ENCODE data around the gene SETD2. TPM values are rescaled to one million over a fixed set of nuclear protein-coding genes. Genes with fewer than 3 reads are reported as not detected.

The SETD2 gene
- total RNA-seq, 1 donor from 2014 or later, result 65.7 TPM

- Mint-ChIP-seq H3K4me1 (peaks cover 79% of the 10 kb centered on the region), H3K4me3 (no peak overlapping the region), H3K36me3 (ENCODE audit: low read depth) (peaks cover 20% of the 10 kb centered on the region), H3K27ac (peak overlapping the region; percentile 38), H3K9me3 (no peaks in the 10 kb centered on the region), H3K27me3 (no peaks in the 10 kb centered on the region)
- DNase-seq (no peak), ATAC-seq (ENCODE audit: low read depth) (no peak)
- CTCF ChIA-PET, result no interaction called here
- no peak for TF ChIP-seq CTCF (IDR thresholded peaks at IDR 0.05)
- intact Hi-C loops (cut with micrococcal nuclease), result loop anchor here (2.0 to 10.0 kb wide), 6 partner anchors 19 to 625 kb away; partner anchors contain the start of genes CCDC12, NBEAL2 and SMARCC1
- POLR2A ChIA-PET, result no interaction called here
Observed at GRCh38 chr3:47159820-47160219, 4.1 kb downstream of the SETD2 start.

GRCh38 chr3:47158208-47158607 lies 5.7 kb downstream of the SETD2 start:
- Mint-ChIP-seq H3K27me3 (no peaks in the 10 kb centered on the region), H3K4me1 (peaks cover 88% of the 10 kb centered on the region), H3K4me3 (peak overlapping the region; percentile 53), H3K36me3 (ENCODE audit: low read depth) (peaks cover 17% of the 10 kb centered on the region), H3K9me3 (no peaks in the 10 kb centered on the region), H3K27ac (peak overlapping the region; percentile 57)
- no peak for TF ChIP-seq CTCF (IDR thresholded peaks at IDR 0.05)
- CTCF ChIA-PET, result no interaction called here
- intact Hi-C loops (cut with micrococcal nuclease), result loop anchor here (2.0 kb wide), 1 partner anchor 17 kb away; no protein-coding TSS in a partner anchor
- POLR2A ChIA-PET, result interaction anchor here (0.6 kb wide), 1 partner anchor 46 kb away, joined by 3 read pairs; no protein-coding TSS in a partner anchor
- DNase-seq (no peak), ATAC-seq (ENCODE audit: low read depth) (no peak)

- H3K9me3 Mint-ChIP-seq, result no peaks in the 10 kb centered on the region
- intact Hi-C loops (cut with micrococcal nuclease), result no loop called here
- ChIA-PET CTCF (no interaction called here), POLR2A (no interaction called here)
- no peak for DNase-seq
- ATAC-seq (ENCODE audit: low read depth), result no peak
- peaks cover 87% of the 10 kb centered on the region for H3K4me1 Mint-ChIP-seq
- H3K36me3 Mint-ChIP-seq (ENCODE audit: low read depth), result peaks cover 13% of the 10 kb centered on the region
- H3K27ac Mint-ChIP-seq, result no peak overlapping the region
- no peak overlapping the region for H3K4me3 Mint-ChIP-seq
- TF ChIP-seq CTCF (IDR thresholded peaks at IDR 0.05), result no peak
- H3K27me3 Mint-ChIP-seq, result no peaks in the 10 kb centered on the region
Observed at GRCh38 chr3:47156396-47156795, 7.5 kb downstream of the SETD2 start.

GRCh38 chr3:47152578-47152977 lies 11.3 kb downstream of the SETD2 start:
- H3K4me1 Mint-ChIP-seq, result peaks cover 75% of the 10 kb centered on the region
- no peaks in the 10 kb centered on the region for H3K9me3 Mint-ChIP-seq
- peak overlapping the region; percentile 15 for H3K4me3 Mint-ChIP-seq
- ATAC-seq (ENCODE audit: low read depth) (no peak), DNase-seq (no peak)
- peaks cover 13% of the 10 kb centered on the region for H3K36me3 Mint-ChIP-seq (ENCODE audit: low read depth)
- H3K27ac Mint-ChIP-seq, result no peak overlapping the region
- no peaks in the 10 kb centered on the region for H3K27me3 Mint-ChIP-seq
- intact Hi-C loops (cut with micrococcal nuclease), result no loop called here
- CTCF ChIA-PET, result no interaction called here
- TF ChIP-seq CTCF (IDR thresholded peaks at IDR 0.05), result no peak
- POLR2A ChIA-PET, result no interaction called here

GRCh38 chr3:47151836-47152235 lies 12.1 kb downstream of the SETD2 start:
- DNase-seq (no peak), ATAC-seq (ENCODE audit: low read depth) (no peak)
- no peak for TF ChIP-seq CTCF (IDR thresholded peaks at IDR 0.05)
- ChIA-PET POLR2A (no interaction called here), CTCF (no interaction called here)
- Mint-ChIP-seq H3K27me3 (no peaks in the 10 kb centered on the region), H3K4me3 (no peak overlapping the region), H3K4me1 (peaks cover 69% of the 10 kb centered on the region), H3K9me3 (no peaks in the 10 kb centered on the region), H3K27ac (no peak overlapping the region), H3K36me3 (ENCODE audit: low read depth) (peaks cover 13% of the 10 kb centered on the region)
- intact Hi-C loops (cut with micrococcal nuclease), result no loop called here
